Erythroblast (primary cell): ENCODE results near the gene HEMK1.

ENCODE experiments used
- GATA1 ChIP-seq: IDR thresholded peaks from 2 replicates; pipeline ENCODE4 v1.6.1; 2011; ENCODE audit warnings: low read depth, mild to moderate bottlenecking, control low read depth, low read length, moderate library complexity
- POLR2A ChIP-seq: IDR thresholded peaks from 2 replicates; pipeline ENCODE4 v1.6.1; 2011; ENCODE audit warnings: mild to moderate bottlenecking, low read length

DNA sequence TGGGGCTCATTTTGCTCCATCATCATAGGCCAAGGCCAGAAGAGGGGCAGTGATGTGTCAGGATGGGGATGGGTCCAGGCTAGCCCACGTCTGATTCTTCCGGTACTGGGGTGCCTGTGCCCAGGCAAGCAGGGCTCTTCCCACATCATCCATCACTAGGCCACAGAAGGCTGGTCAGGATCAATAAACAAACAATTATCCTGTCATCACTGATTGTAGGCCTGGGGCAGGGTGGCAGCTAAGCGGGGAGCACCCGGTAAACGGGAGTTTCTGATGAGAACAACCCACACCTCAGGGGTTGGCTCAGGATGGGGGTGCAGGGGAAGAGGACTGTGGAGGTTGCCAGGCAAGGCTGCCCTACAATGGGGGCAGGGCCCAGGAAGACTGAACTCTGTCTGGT is 47.8 kb upstream of the HEMK1 start:
- TF ChIP-seq POLR2A, result no peak
- TF ChIP-seq GATA1, result no peak
